GM20000 (cell line): Measurements from ENCODE around the gene KLHL26.

Source experiments
- DNase-seq: peaks from one replicate; pipeline ENCODE4 v3.0.0; 2012; ENCODE audit warnings: low spot score
- CTCF ChIP-seq: IDR thresholded peaks from 2 replicates; pipeline ENCODE4 v1.5.1; 2012; ENCODE audit warnings: mild to moderate bottlenecking, control low read depth; ENCODE audit errors: extremely low read depth, missing control alignments

KLHL26 gene, protein sequence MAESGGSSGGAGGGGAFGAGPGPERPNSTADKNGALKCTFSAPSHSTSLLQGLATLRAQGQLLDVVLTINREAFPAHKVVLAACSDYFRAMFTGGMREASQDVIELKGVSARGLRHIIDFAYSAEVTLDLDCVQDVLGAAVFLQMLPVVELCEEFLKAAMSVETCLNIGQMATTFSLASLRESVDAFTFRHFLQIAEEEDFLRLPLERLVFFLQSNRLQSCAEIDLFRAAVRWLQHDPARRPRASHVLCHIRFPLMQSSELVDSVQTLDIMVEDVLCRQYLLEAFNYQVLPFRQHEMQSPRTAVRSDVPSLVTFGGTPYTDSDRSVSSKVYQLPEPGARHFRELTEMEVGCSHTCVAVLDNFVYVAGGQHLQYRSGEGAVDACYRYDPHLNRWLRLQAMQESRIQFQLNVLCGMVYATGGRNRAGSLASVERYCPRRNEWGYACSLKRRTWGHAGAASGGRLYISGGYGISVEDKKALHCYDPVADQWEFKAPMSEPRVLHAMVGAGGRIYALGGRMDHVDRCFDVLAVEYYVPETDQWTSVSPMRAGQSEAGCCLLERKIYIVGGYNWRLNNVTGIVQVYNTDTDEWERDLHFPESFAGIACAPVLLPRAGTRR

DNA sequence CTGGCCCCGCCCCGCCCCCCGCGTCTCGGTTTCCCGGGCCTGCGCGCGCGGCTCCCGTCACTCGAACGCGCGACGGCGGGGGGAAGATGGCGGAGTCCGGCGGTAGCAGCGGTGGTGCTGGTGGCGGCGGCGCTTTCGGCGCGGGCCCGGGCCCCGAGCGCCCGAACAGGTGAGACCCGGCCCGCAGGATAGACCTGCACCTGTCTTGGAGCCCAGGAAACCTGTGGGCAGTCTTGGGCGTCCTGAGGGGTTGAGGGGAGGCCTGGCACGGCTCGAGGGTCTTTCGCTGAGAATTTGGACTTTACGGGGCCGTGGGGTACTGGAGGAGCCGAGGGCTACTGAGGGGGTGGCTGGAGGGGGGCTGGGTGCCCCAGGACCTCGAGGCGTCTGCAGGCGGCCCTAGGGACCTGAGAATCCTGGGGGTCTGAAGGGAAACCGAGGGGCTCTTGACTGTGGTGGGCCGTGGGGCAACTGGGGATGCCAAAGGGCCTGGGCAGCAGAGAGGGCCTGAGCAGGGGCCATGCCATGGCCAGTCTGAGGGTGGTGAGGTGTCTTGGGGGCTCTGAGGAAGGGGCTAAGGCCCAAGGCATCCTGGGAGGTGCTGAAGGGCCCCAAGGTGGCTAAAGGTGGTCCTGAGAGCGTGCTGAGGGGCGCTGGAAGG, at the start of gene KLHL26:
Gene KLHL26, plus strand, starts transcription at position 60 of the 661 bp plus-strand sequence. Its CDS starts 27 bp downstream, at position 87.
- no peak for DNase-seq
- TF ChIP-seq CTCF = no peak

- no peak for DNase-seq
- no peak for TF ChIP-seq CTCF
Observed at GRCh38 chr19:18587561-18587960, 49.3 kb upstream of the KLHL26 start.

- peak; percentile 8 for DNase-seq
- TF ChIP-seq CTCF = no peak
Observed at GRCh38 chr19:18587962-18588610, 48.7 kb upstream of the KLHL26 start.

GRCh38 chr19:18588611-18589379, 48.0 kb upstream of the KLHL26 start, which contains the start of gene REX1BD:
REX1BD (plus strand) TSS chr19:18588798; CDS start chr19:18588802, 4 bp downstream.
- DNase-seq = peak; percentile 93
- TF ChIP-seq CTCF = peak; percentile 95

DNA sequence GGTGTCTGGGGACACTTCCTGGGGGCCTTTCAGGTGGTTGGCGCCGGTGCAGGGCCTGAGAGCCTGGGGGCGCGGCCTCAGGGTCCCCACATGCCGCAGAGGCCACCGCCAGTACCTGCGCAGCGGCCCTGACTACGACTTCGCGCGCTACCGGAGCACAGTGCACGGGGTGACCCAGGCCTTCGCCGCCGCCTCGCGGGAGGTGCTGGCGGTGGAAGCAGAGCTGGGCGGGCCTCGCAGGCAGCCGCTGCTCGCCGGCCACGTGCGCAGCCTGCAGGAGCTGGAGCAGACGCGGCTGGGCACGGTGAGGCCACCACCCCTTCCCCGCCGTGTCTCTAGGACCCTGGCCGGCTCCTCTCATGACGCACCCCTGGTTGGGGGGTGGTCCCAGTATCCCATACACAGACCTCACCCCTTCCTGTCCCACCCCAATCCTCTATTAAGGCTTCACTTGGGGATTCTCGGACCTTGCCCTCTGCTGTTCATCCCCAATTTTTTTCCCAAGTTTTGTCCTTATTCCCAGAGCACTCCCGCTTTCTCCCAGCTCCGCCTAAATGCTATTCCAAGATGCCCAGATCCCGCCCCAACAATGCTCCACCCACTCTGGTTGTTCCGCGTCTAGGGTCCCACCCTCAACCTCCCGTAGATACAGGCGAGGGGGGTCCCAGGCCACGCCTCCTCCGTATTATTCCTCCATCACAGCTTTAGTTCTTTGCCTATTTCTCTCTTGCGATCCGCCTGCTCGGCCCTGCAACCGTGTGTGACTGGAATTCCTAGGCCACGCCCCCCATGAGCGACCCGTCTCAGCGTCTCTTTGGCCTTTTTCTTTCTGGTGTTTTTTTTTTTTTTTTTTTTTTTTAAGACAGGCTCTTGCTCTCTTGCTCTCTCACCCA, 47.2 kb upstream of the KLHL26 start:
- DNase-seq = peak; percentile 81
- TF ChIP-seq CTCF = peak; percentile 4
